Measurements from ENCODE around the gene TMEM150A. TPM values are rescaled to one million over a fixed set of nuclear protein-coding genes. Genes with fewer than 3 reads are reported as not detected.

The TMEM150A gene
- total and polyA plus RNA-seq, 2 of the 13 experiments (the other 11 are each of a cell fraction or from before 2014, with no cell fraction given) = 30.1 to 70.4 TPM

DNA sequence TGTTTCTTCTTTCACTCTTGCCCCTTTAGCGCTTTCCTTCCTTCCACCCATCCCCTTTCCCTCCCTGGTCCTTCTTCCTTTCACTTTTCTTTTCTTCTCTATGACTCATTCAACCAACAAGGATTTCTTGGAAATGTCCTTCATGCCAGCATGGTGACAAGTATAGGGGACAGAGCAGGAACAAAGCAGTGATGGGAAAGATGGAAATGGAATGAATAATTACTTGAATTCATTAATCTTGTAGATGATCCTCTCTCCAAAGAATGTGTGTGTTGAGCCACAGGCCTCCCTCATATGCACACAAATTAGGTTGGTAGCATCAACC lies 16.8 kb downstream of the TMEM150A start:
- no peak overlapping the region for H2AFZ ChIP-seq (ENCODE audit: low read length)
- ATAC-seq (no peak), DNase-seq (ENCODE audit: low spot score) (no peak), FAIRE-seq (no peak)
- H3K27me3 ChIP-seq (ENCODE audit: control insufficient read depth in 1 of 2, insufficient read depth in 2 of 2, low read length in 2 of 2) = no peaks in the 10 kb centered on the region
- H4K20me1 ChIP-seq (ENCODE audit: insufficient read depth, low read length) = no peaks in the 10 kb centered on the region
- ChIA-PET CTCF (ENCODE audit: low intra/inter-chr PET ratio, low total read pairs) (no interaction called here), POLR2A (interaction anchor here (0.6 to 22.7 kb wide), 14 partner anchors 9 to 258 kb away, joined by 3 to 795 read pairs (median 5); partner anchors contain the start of genes C2orf68, GGCX, MAT2A and RNF181)
- H3K36me3 ChIP-seq (replicated peaks in 1 of 2; ENCODE audit: control insufficient read depth in 1 of 2, insufficient read depth in 2 of 2, low read length in 2 of 2) = peaks cover 0 to 7% of the 10 kb centered on the region in 2 experiments; a peak in 3 of 5 replicates
- H3K4me3 ChIP-seq (replicated peaks in 1 of 3; ENCODE audit: insufficient read depth in 1 of 3, low read depth in 2 of 3, low read length in 3 of 3) = peak overlapping the region in 1 of 3 experiments; percentile 83; a peak in 3 of 6 replicates
- H3K79me2 ChIP-seq (ENCODE audit: insufficient read depth, low read length) = no peaks in the 10 kb centered on the region
- intact Hi-C loops (cut with micrococcal nuclease; ENCODE audit: unreplicated experiment) = loop anchor here (1.0 to 2.0 kb wide), 5 partner anchors 8 to 31 kb away; partner anchors contain the start of genes RNF181, TMEM150A, USP39 and VAMP8
- TF ChIP-seq XRCC5 (optimal IDR thresholded peaks at IDR 0.05; ENCODE audit: low read length) = no peak
- TF ChIP-seq HNRNPK (IDR thresholded peaks at IDR 0.05; ENCODE audit: low read depth, low read length, poor library complexity, severe bottlenecking) = peak; percentile 27
- peak; percentile 37; the same call in 1 of the 2 replicates for TF ChIP-seq FOSL2 (CRISPR knock-in tag; IDR thresholded peaks at IDR 0.05)
- TF ChIP-seq SMAD3 (CRISPR knock-in tag; IDR thresholded peaks at IDR 0.05) = 0 out of 2 replicates have a peak, but pooled peaks have one; percentile 4
- in situ Hi-C loops (cut with HindIII; ENCODE audit: extremely low pct_ligation_motif_present, low pct_unique_long_range_greater_than_20kb) = no loop called here
- peak overlapping the region; percentile 99 for H3K27ac ChIP-seq (ENCODE audit: extremely low read length, insufficient read depth, low read length)
- 82% methylated on average over 1 of the region's 1 CpG for WGBS (ENCODE audit: low lambda C conversion rate)
- peak overlapping the region; percentile 96; the same call in 1 of the 2 replicates for H3K9ac ChIP-seq (ENCODE audit: insufficient read depth, low read depth, low read length)
- H3K9me3 ChIP-seq (ENCODE audit: low read length) = no peaks in the 10 kb centered on the region
- no TSS peak for BruUV-seq (replicated peaks)
- H3K4me2 ChIP-seq (ENCODE audit: low read depth, low read length) = peak overlapping the region; percentile 100
- peaks cover 83% of the 10 kb centered on the region for H3K4me1 ChIP-seq (ENCODE audit: insufficient read depth, low read length)

DNA sequence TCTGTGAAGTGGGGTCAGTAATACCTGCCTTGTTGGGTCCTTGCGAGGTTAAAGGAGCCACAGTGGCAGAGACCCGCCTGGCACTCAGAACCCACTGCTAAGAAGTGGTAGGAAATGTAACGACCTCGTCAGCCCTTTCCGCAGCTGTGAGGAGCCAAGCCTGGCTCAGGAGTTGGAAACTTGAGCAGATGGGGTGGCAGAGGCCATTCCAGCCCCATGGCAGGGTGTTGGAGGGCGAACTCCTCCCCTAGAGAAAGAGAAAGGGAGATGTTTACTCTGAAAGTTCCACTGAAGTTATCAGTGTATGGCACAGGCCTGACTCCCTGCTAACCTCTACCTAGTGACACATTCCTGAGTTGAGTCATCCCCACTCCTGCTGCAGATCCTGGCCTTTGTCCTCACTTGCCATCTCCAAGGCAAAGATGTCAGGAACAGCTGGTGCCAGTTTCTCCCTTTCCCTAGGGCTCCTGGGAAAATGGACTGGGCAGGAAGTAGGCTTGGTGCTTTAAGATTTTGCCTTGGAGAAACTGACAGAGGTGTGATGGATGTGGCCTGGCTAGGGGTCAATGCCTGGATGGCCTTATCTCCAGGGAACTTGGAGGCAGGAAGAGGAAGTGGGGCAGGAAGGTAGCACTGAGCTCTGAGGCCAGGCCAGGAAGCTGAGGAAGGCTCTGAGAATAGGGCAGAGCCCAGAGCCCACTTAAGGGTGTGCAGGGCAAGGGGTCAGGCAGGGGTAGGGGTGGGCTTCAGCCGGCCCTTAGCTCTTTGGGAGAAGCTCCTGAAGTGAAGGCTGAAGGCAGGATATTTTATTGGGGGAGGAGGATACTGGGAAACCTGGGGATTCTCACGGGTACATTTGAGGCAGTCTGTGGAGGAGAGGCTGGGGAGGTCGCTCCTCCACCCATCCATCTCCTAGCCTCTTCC lies 17.4 kb downstream of the TMEM150A start:
- Histone ChIP-seq H3K79me2 (ENCODE audit: insufficient read depth, low read length) (no peaks in the 10 kb centered on the region), H3K9me3 (ENCODE audit: low read length) (no peaks in the 10 kb centered on the region), H3K27ac (ENCODE audit: extremely low read length, insufficient read depth, low read length) (peak overlapping the region; percentile 99), H3K4me1 (ENCODE audit: insufficient read depth, low read length) (peaks cover 80% of the 10 kb centered on the region), H3K4me2 (ENCODE audit: low read depth, low read length) (peak overlapping the region; percentile 100), H3K36me3 (replicated peaks in 1 of 2; ENCODE audit: control insufficient read depth in 1 of 2, insufficient read depth in 2 of 2, low read length in 2 of 2) (peaks cover 0 to 7% of the 10 kb centered on the region in 2 experiments; a peak in 4 of 5 replicates), H4K20me1 (ENCODE audit: insufficient read depth, low read length) (no peaks in the 10 kb centered on the region), H3K9ac (ENCODE audit: insufficient read depth, low read depth, low read length) (peak overlapping the region; percentile 96), H3K27me3 (ENCODE audit: control insufficient read depth in 1 of 2, insufficient read depth in 2 of 2, low read length in 2 of 2) (no peaks in the 10 kb centered on the region), H2AFZ (ENCODE audit: low read length) (no peak overlapping the region), H3K4me3 (replicated peaks in 1 of 3; ENCODE audit: insufficient read depth in 1 of 3, low read depth in 2 of 3, low read length in 3 of 3) (peak overlapping the region; percentile 64 to 83 (median 65))
- WGBS (ENCODE audit: low lambda C conversion rate) = 15% methylated on average over 9 of the region's 9 CpGs
- intact Hi-C loops (cut with micrococcal nuclease; ENCODE audit: unreplicated experiment) (loop anchor here (1.0 to 2.0 kb wide), 5 partner anchors 8 to 32 kb away; partner anchors contain the start of genes RNF181, TMEM150A, USP39 and VAMP8), in situ Hi-C loops (cut with HindIII; ENCODE audit: extremely low pct_ligation_motif_present, low pct_unique_long_range_greater_than_20kb) (no loop called here)
- ChIA-PET CTCF (ENCODE audit: low intra/inter-chr PET ratio, low total read pairs) (no interaction called here), POLR2A (interaction anchor here (0.6 to 22.7 kb wide), 17 partner anchors 8 to 259 kb away, joined by 3 to 795 read pairs (median 4); partner anchors contain the start of genes C2orf68, GGCX, MAT2A and RNF181)
- DNase-seq (ENCODE audit: low spot score) = peak; percentile 96
- TSS peak; percentile 82 for BruUV-seq (replicated peaks)
- ATAC-seq = peak; percentile 88
- peak; percentile 97 for FAIRE-seq
- no peak for TF ChIP-seq NFYB (CRISPR knock-in tag; IDR thresholded peaks at IDR 0.05)
- TF ChIP-seq, protein P1, sequence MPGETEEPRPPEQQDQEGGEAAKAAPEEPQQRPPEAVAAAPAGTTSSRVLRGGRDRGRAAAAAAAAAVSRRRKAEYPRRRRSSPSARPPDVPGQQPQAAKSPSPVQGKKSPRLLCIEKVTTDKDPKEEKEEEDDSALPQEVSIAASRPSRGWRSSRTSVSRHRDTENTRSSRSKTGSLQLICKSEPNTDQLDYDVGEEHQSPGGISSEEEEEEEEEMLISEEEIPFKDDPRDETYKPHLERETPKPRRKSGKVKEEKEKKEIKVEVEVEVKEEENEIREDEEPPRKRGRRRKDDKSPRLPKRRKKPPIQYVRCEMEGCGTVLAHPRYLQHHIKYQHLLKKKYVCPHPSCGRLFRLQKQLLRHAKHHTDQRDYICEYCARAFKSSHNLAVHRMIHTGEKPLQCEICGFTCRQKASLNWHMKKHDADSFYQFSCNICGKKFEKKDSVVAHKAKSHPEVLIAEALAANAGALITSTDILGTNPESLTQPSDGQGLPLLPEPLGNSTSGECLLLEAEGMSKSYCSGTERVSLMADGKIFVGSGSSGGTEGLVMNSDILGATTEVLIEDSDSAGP (CRISPR knock-in tag; IDR thresholded peaks at IDR 0.05; ENCODE audit: borderline replicate concordance) = peak; percentile 89
- peak; percentile 29; the same call in 1 of the 2 replicates for TF ChIP-seq ZNF224 (CRISPR knock-in tag; IDR thresholded peaks at IDR 0.05)
- TF ChIP-seq ZNF546 (CRISPR knock-in tag; conservative IDR thresholded peaks at IDR 0.05) = 0 out of 2 replicates have a peak, but pooled peaks have one; percentile 6
- TF ChIP-seq, protein P2, sequence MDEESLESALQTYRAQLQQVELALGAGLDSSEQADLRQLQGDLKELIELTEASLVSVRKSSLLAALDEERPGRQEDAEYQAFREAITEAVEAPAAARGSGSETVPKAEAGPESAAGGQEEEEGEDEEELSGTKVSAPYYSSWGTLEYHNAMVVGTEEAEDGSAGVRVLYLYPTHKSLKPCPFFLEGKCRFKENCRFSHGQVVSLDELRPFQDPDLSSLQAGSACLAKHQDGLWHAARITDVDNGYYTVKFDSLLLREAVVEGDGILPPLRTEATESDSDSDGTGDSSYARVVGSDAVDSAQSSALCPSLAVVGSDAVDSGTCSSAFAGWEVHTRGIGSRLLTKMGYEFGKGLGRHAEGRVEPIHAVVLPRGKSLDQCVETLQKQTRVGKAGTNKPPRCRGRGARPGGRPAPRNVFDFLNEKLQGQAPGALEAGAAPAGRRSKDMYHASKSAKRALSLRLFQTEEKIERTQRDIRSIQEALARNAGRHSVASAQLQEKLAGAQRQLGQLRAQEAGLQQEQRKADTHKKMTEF (CRISPR knock-in tag; IDR thresholded peaks at IDR 0.05) = peak; percentile 87; the same call in 1 of the 2 replicates
- no peak for TF ChIP-seq NR3C1 (CRISPR knock-in tag; IDR thresholded peaks at IDR 0.05)
- no peak for TF ChIP-seq HOXA9 (CRISPR knock-in tag; IDR thresholded peaks at IDR 0.05; ENCODE audit: borderline replicate concordance)
- peak; percentile 3 for TF ChIP-seq ZFP36 (IDR thresholded peaks at IDR 0.05; ENCODE audit: borderline replicate concordance, low read depth, low read length, partially characterized antibody)
- TF ChIP-seq HNRNPL (IDR thresholded peaks at IDR 0.05; ENCODE audit: low read depth, low read length) = 0 out of 2 replicates have a peak, but pooled peaks have one; percentile 17
